DOHH2 (cell line): Measurements from ENCODE around the gene SH2B2.
"Not testable (repeated sequence)": the region's sequence is repeated elsewhere in the genome, so short reads cannot be mapped to it uniquely, and the experiment has no call there.

ENCODE experiments used
- CTCF ChIP-seq: fragments of 200-600 bp; sonication (generic); IDR thresholded peaks from one replicate; pipeline ENCODE4 v1.5.1; 2014; ENCODE audit warnings: antibody characterized with exemption, mild to moderate bottlenecking, low read depth, low read length; ENCODE audit not compliant: poor library complexity, severe bottlenecking
- EZH2phosphoT487 ChIP-seq: fragments of 200-600 bp; sonication (generic); IDR thresholded peaks from 2 replicates; pipeline ENCODE4 v1.6.1; 2017; ENCODE audit warnings: borderline replicate concordance, mild to moderate bottlenecking, antibody characterized with exemption, low read length, moderate library complexity, mixed read lengths

- not testable (repeated sequence) for TF ChIP-seq CTCF, EZH2phosphoT487
Observed at GRCh38 chr7:102330666-102331460, 44.2 kb downstream of the SH2B2 start.
